SK-N-SH (cell line): Measurements from ENCODE around the gene PADI2. TPM values are rescaled to one million over a fixed set of nuclear protein-coding genes. Genes with fewer than 3 reads are reported as not detected.

Experiments used
- CTCF ChIA-PET: fragments of 300-600, 350-600 bp; formaldehyde crosslinking; extraction: SDS; loops from one replicate; lab custom pipeline; 2021; lab: Yijun Ruan, JAX
- POLR2A ChIA-PET: fragments of 350-600 bp; sonication (Branson Sonifier 250); formaldehyde crosslinking; extraction: SDS; loops from one replicate; lab custom pipeline; 2020; ENCODE audit warnings: antibody characterized with exemption, inconsistent platforms; lab: Yijun Ruan, JAX
- DNase-seq: peaks from one replicate; pipeline ENCODE4 v3.0.0; 2012
- H2AFZ ChIP-seq: fragments of 200-600 bp; sonication (generic); 2 replicates; pipeline ENCODE4 v1.8.1; 2016; ENCODE audit warnings: antibody characterized with exemption, mild to moderate bottlenecking, low read depth
- H3F3A ChIP-seq: fragments of 200-600 bp; sonication (generic); replicated peaks from 2 replicates; pipeline ENCODE3; 2016; ENCODE audit warnings: antibody characterized with exemption, mild to moderate bottlenecking; ENCODE audit not compliant: insufficient read depth
- H3K27ac ChIP-seq, 2 experiments: fragments of 200-500 bp in 1 of 2; fragments of 200-600 bp in 1 of 2; sonication (Bioruptor generic) in 1 of 2; sonication (generic), shearing (Covaris generic) in 1 of 2; 2 replicates each; pipeline versions ENCODE4 v1.5.1 to v1.6.1; 2014 to 2016; ENCODE audit warnings: low read depth in 2 of 2, inconsistent platforms in 1 of 2, low read length in 1 of 2, mild to moderate bottlenecking in 1 of 2, mixed read lengths in 1 of 2
- H3K27me3 ChIP-seq: fragments of 200-600 bp; sonication (generic), shearing (Covaris generic); 2 replicates; pipeline ENCODE4 v1.6.1; 2016; ENCODE audit warnings: mixed run types; ENCODE audit not compliant: insufficient read depth
- H3K36me3 ChIP-seq, 2 experiments: fragments of 200-500 bp in 1 of 2; fragments of 200-600 bp in 1 of 2; sonication (Bioruptor generic) in 1 of 2; sonication (generic) in 1 of 2; replicated peaks in 1 of 2; 2 replicates each; pipeline versions ENCODE3 to v1.5.1; 2014 to 2016; ENCODE audit warnings: low read length in 1 of 2, mild to moderate bottlenecking in 1 of 2; ENCODE audit not compliant: insufficient read depth in 2 of 2, control insufficient read depth in 1 of 2
- H3K4me1 ChIP-seq, 2 experiments: fragments of 200-500 bp in 1 of 2; fragments of 200-600 bp in 1 of 2; sonication (Bioruptor generic) in 1 of 2; sonication (generic), shearing (Covaris generic) in 1 of 2; 2 replicates each; pipeline versions ENCODE4 v1.5.1 to v1.6.1; 2014 to 2016; ENCODE audit warnings: low read depth in 1 of 2, low read length in 1 of 2, mixed run types in 1 of 2; ENCODE audit not compliant: insufficient read depth in 2 of 2, control insufficient read depth in 1 of 2
- H3K4me2 ChIP-seq: fragments of 200-600 bp; sonication (generic), shearing (Covaris generic); 2 replicates; pipeline ENCODE4 v1.6.1; 2017; ENCODE audit warnings: mixed run types
- H3K4me3 ChIP-seq, 2 experiments: fragments of 200-500 bp in 1 of 2; fragments of 200-600 bp in 1 of 2; sonication (Bioruptor generic) in 1 of 2; sonication (generic), shearing (Covaris generic) in 1 of 2; 2 replicates each; pipeline versions ENCODE4 v1.5.1 to v1.8.1; 2014 to 2016; ENCODE audit warnings: low read depth in 2 of 2, inconsistent platforms in 1 of 2, low read length in 1 of 2, mild to moderate bottlenecking in 1 of 2, mixed read lengths in 1 of 2, moderate library complexity in 1 of 2
- H3K79me2 ChIP-seq: fragments of 200-600 bp; sonication (generic); 2 replicates; pipeline ENCODE4 v1.8.1; 2017; ENCODE audit warnings: mild to moderate bottlenecking; ENCODE audit not compliant: insufficient read depth
- H3K9ac ChIP-seq: fragments of 200-600 bp; sonication (generic); 2 replicates; pipeline ENCODE4 v1.6.1; 2017; ENCODE audit warnings: mixed run types
- H3K9me2 ChIP-seq: fragments of 200-600 bp; sonication (generic); 2 replicates; pipeline ENCODE4 v1.6.1; 2017; ENCODE audit warnings: mixed run types
- H3K9me3 ChIP-seq: fragments of 200-600 bp; sonication (generic); 2 replicates; pipeline ENCODE4 v1.6.1; 2017; ENCODE audit warnings: mixed run types, mild to moderate bottlenecking, moderate library complexity
- H4K20me1 ChIP-seq: fragments of 200-600 bp; sonication (generic); 2 replicates; pipeline ENCODE4 v1.6.1; 2017; ENCODE audit warnings: mild to moderate bottlenecking, mixed run types; ENCODE audit not compliant: insufficient read depth
- CTCF ChIP-seq: fragments of 200-600 bp; sonication (generic); IDR thresholded peaks from 2 replicates; pipeline ENCODE4 v1.6.1; 2017; ENCODE audit warnings: antibody characterized with exemption, mild to moderate bottlenecking, moderate library complexity
- EP300 ChIP-seq, 2 experiments: IDR thresholded peaks; 2 replicates each; pipeline versions ENCODE4 v1.4.0 to v1.6.1; 2012; ENCODE audit warnings: borderline replicate concordance in 1 of 2, low read depth in 1 of 2, low read length in 1 of 2
- FOSL2 ChIP-seq: IDR thresholded peaks from 2 replicates; pipeline ENCODE4 v1.4.0; 2012; ENCODE audit warnings: low read depth, mild to moderate bottlenecking, moderate library complexity, borderline replicate concordance
- FOXJ3 ChIP-seq: sonication (generic); formaldehyde crosslinking; IDR thresholded peaks from 2 replicates; pipeline ENCODE4 v1.5.1; 2020; ENCODE audit warnings: mild to moderate bottlenecking, missing genetic modification reagents
- GATA2 ChIP-seq: sonication (generic); formaldehyde crosslinking; IDR thresholded peaks from 2 replicates; pipeline ENCODE4 v1.5.0; 2020; ENCODE audit warnings: mild to moderate bottlenecking, missing genetic modification reagents
- JUND ChIP-seq: IDR thresholded peaks from 2 replicates; pipeline ENCODE4 v1.4.0; 2012
- MAX ChIP-seq: IDR thresholded peaks from 2 replicates; pipeline ENCODE4 v1.4.0; 2012; ENCODE audit warnings: low read depth
- MEF2A ChIP-seq: IDR thresholded peaks from 2 replicates; pipeline ENCODE4 v1.4.0; 2012; ENCODE audit warnings: low read depth, borderline replicate concordance
- MXI1 ChIP-seq: IDR thresholded peaks from 2 replicates; pipeline ENCODE4 v1.6.1; 2012; ENCODE audit warnings: mild to moderate bottlenecking, low read depth, low read length, improper control_type of control experiment
- PBX3 ChIP-seq: IDR thresholded peaks from 2 replicates; pipeline ENCODE4; 2012
- RAD21 ChIP-seq: IDR thresholded peaks from 2 replicates; pipeline ENCODE4 v1.6.1; 2012; ENCODE audit warnings: mild to moderate bottlenecking, low read length
- RFX5 ChIP-seq: IDR thresholded peaks from 2 replicates; pipeline ENCODE4 v1.6.1; 2012; ENCODE audit warnings: mild to moderate bottlenecking, improper control_type of control experiment, low read length
- RXRA ChIP-seq: IDR thresholded peaks from 2 replicates; pipeline ENCODE4 v1.4.0; 2012; ENCODE audit warnings: low read depth, mild to moderate bottlenecking, borderline replicate concordance
- TAF1 ChIP-seq: IDR thresholded peaks from 2 replicates; pipeline ENCODE4 v1.6.1; 2012; ENCODE audit warnings: low read depth, mild to moderate bottlenecking, low read length, moderate library complexity, borderline replicate concordance
- USF1 ChIP-seq: IDR thresholded peaks from 2 replicates; pipeline ENCODE4 v1.4.0; 2012; ENCODE audit warnings: low read depth, borderline replicate concordance
- USF2 ChIP-seq: fragments of 150-350 bp; IDR thresholded peaks from 2 replicates; pipeline ENCODE4 v1.6.1; 2017; ENCODE audit warnings: antibody characterized with exemption, low read length, low read depth, borderline replicate concordance
- YY1 ChIP-seq: IDR thresholded peaks from 2 replicates; pipeline ENCODE4 v1.4.0; 2012; ENCODE audit warnings: low read depth, mild to moderate bottlenecking
- ZBTB33 ChIP-seq: IDR thresholded peaks from 2 replicates; pipeline ENCODE4 v1.4.0; 2012; ENCODE audit warnings: low read depth, borderline replicate concordance
- WGBS: methylation state at CpG from one replicate; pipeline ENCODE4 v1.1.6; 2017; ENCODE audit warnings: low lambda C conversion rate; 5-methylcytosine and 5-hydroxymethylcytosine counted together
- polyA plus RNA-seq, 3 experiments: library from polyadenylated mRNA; depleted of rRNA; stranded (reverse); fragments of >200 nt; gene quantifications; 2 replicates each; pipeline ENCODE4 v1.2.3, GENCODE V29; 2012

Gene PADI2
- polyA plus RNA-seq, 1 of the 3 experiments (the other 2 are of a cell fraction): 0.58 TPM

GRCh38 chr1:17096584-17096983 is 22.7 kb downstream of the PADI2 start:
- no peak for DNase-seq
- CTCF ChIA-PET: interaction anchor here (1.3 kb wide), 1 partner anchor 29 kb away, joined by 3 read pairs; no protein-coding TSS in a partner anchor
- Histone ChIP-seq H3K4me2 (no peak overlapping the region), H3K36me3 (no peaks in the 10 kb centered on the region), H3K4me3 (no peak overlapping the region), H3K27me3 (no peaks in the 10 kb centered on the region), H3K79me2 (no peaks in the 10 kb centered on the region), H3K9ac (no peak overlapping the region), H4K20me1 (no peaks in the 10 kb centered on the region), H3K4me1 (no peaks in the 10 kb centered on the region), H2AFZ (no peak overlapping the region), H3K9me3 (no peaks in the 10 kb centered on the region), H3K9me2 (no peaks in the 10 kb centered on the region), H3F3A (no peaks in the 10 kb centered on the region), H3K27ac (no peak overlapping the region)
- WGBS: no CpG with 5 or more reads among the region's 1 CpG
- POLR2A ChIA-PET: no interaction called here
- TF ChIP-seq GATA2 (CRISPR knock-in tag) (no peak), RAD21 (no peak), USF1 (no peak), PBX3 (no peak), MXI1 (no peak), USF2 (no peak), FOXJ3 (CRISPR knock-in tag) (no peak), TAF1 (no peak), FOSL2 (no peak)

GRCh38 chr1:17095141-17095540 is 24.1 kb downstream of the PADI2 start:
- H3K4me2 ChIP-seq: no peak overlapping the region
- POLR2A ChIA-PET: no interaction called here
- WGBS: 41% methylated on average over 4 of the region's 4 CpGs
- no peak overlapping the region for H3K27ac ChIP-seq
- no peaks in the 10 kb centered on the region for H3K79me2 ChIP-seq
- no peaks in the 10 kb centered on the region for H3K4me1 ChIP-seq
- no peaks in the 10 kb centered on the region for H3K9me3 ChIP-seq
- DNase-seq: no peak
- TF ChIP-seq MEF2A (no peak), MAX (no peak), RFX5 (no peak), CTCF (no peak), TAF1 (no peak), YY1 (no peak), EP300 (IDR thresholded peaks at IDR 0.05; ENCODE audit: borderline replicate concordance in 1 of 2, low read depth in 1 of 2, low read length in 1 of 2) (no peak), RXRA (no peak), ZBTB33 (no peak), JUND (no peak)
- CTCF ChIA-PET: no interaction called here
- no peak overlapping the region for H2AFZ ChIP-seq
- H3F3A ChIP-seq: no peaks in the 10 kb centered on the region
- no peaks in the 10 kb centered on the region for H4K20me1 ChIP-seq
- no peak overlapping the region for H3K9ac ChIP-seq
- H3K9me2 ChIP-seq: no peaks in the 10 kb centered on the region
- no peaks in the 10 kb centered on the region for H3K27me3 ChIP-seq
- no peak overlapping the region for H3K4me3 ChIP-seq
- no peaks in the 10 kb centered on the region for H3K36me3 ChIP-seq
